Measurements from ENCODE around the gene CDKL4. TPM values are rescaled to one million over a fixed set of nuclear protein-coding genes. Genes with fewer than 3 reads are reported as not detected.

CDKL4 gene
- total and polyA plus RNA-seq, 7 donors: 0.54 to 3.3 (median 1.3) TPM; not detected in 3

GRCh38 chr2:39220136-39220535 is 23.6 kb downstream of the CDKL4 start:
- H3K4me1 ChIP-seq: no peaks in the 10 kb centered on the region
- H3K4me3 ChIP-seq: no peak overlapping the region
- DNase-seq: no peak
- no peak overlapping the region for H3K27ac ChIP-seq
- WGBS, 2 donors: 94 to 95% methylated on average over 2 of the region's 2 CpGs
- TF ChIP-seq POLR2AphosphoS5 (IDR thresholded peaks at IDR 0.05): no peak
- TF ChIP-seq CTCF (IDR thresholded peaks at IDR 0.05): no peak
- no peak for TF ChIP-seq EP300 (IDR thresholded peaks at IDR 0.05)
- TF ChIP-seq POLR2A (IDR thresholded peaks at IDR 0.05): no peak
- no peaks in the 10 kb centered on the region for H3K36me3 ChIP-seq
- intact Hi-C loops (cut with DNase I): no loop called here
- no peaks in the 10 kb centered on the region for H3K9me3 ChIP-seq
- no peaks in the 10 kb centered on the region for H3K27me3 ChIP-seq

GRCh38 chr2:39218391-39218790 is 25.4 kb downstream of the CDKL4 start:
- Histone ChIP-seq H3K4me3 (no peak overlapping the region), H3K27ac (no peak overlapping the region), H3K9me3 (no peaks in the 10 kb centered on the region), H3K36me3 (no peaks in the 10 kb centered on the region), H3K27me3 (no peaks in the 10 kb centered on the region), H3K4me1 (no peaks in the 10 kb centered on the region)
- no peak for DNase-seq
- TF ChIP-seq CTCF (IDR thresholded peaks at IDR 0.05): no peak
- TF ChIP-seq POLR2A (IDR thresholded peaks at IDR 0.05): no peak
- no peak for TF ChIP-seq POLR2AphosphoS5 (IDR thresholded peaks at IDR 0.05)
- no peak for TF ChIP-seq EP300 (IDR thresholded peaks at IDR 0.05)
- WGBS, 2 donors: 94 to 96% methylated on average over 5 of the region's 5 CpGs
- intact Hi-C loops (cut with DNase I): no loop called here

- TF ChIP-seq POLR2AphosphoS5 (IDR thresholded peaks at IDR 0.05): no peak
- TF ChIP-seq POLR2A (IDR thresholded peaks at IDR 0.05): no peak
- no peak for TF ChIP-seq EP300 (IDR thresholded peaks at IDR 0.05)
- no peak for TF ChIP-seq CTCF (IDR thresholded peaks at IDR 0.05)
- Histone ChIP-seq H3K36me3 (no peaks in the 10 kb centered on the region), H3K27ac (no peak overlapping the region), H3K4me3 (no peak overlapping the region), H3K27me3 (no peaks in the 10 kb centered on the region), H3K4me1 (no peaks in the 10 kb centered on the region), H3K9me3 (no peaks in the 10 kb centered on the region)
- 55 to 77% methylated on average over 4 of the region's 4 CpGs for WGBS, 2 donors
- intact Hi-C loops (cut with DNase I): no loop called here
- no peak for DNase-seq
These were observed 26.6 kb downstream of the CDKL4 start for GRCh38 chr2:39217192-39217550.

- Histone ChIP-seq H3K9me3 (no peaks in the 10 kb centered on the region), H3K4me3 (no peak overlapping the region), H3K27ac (no peak overlapping the region), H3K27me3 (no peaks in the 10 kb centered on the region), H3K4me1 (no peaks in the 10 kb centered on the region), H3K36me3 (no peaks in the 10 kb centered on the region)
- no peak for TF ChIP-seq POLR2AphosphoS5 (IDR thresholded peaks at IDR 0.05)
- TF ChIP-seq POLR2A (IDR thresholded peaks at IDR 0.05): no peak
- TF ChIP-seq EP300 (IDR thresholded peaks at IDR 0.05): no peak
- intact Hi-C loops (cut with DNase I): no loop called here
- 47 to 81% methylated on average over 12 of the region's 12 CpGs for WGBS, 2 donors
- DNase-seq: no peak
These were observed 27.2 kb downstream of the CDKL4 start for GRCh38 chr2:39216346-39217191.

GRCh38 chr2:39215545-39215944 is 28.2 kb downstream of the CDKL4 start:
- H3K4me3 ChIP-seq: no peak overlapping the region
- H3K9me3 ChIP-seq: no peaks in the 10 kb centered on the region
- no peak for TF ChIP-seq POLR2A (IDR thresholded peaks at IDR 0.05)
- TF ChIP-seq POLR2AphosphoS5 (IDR thresholded peaks at IDR 0.05): no peak
- TF ChIP-seq EP300 (IDR thresholded peaks at IDR 0.05): no peak
- no peak for TF ChIP-seq CTCF (IDR thresholded peaks at IDR 0.05)
- H3K27me3 ChIP-seq: no peaks in the 10 kb centered on the region
- H3K36me3 ChIP-seq: no peaks in the 10 kb centered on the region
- no peak overlapping the region for H3K27ac ChIP-seq
- DNase-seq: no peak
- intact Hi-C loops (cut with DNase I): no loop called here
- no peaks in the 10 kb centered on the region for H3K4me1 ChIP-seq
- 76 to 82% methylated on average over 2 of the region's 2 CpGs for WGBS, 2 donors

Measured in sigmoid colon (tissue), 7 donors.